Cardiac fibroblast (primary cell): ENCODE results near the gene TMTC3.

Source experiments
- DNase-seq, 2 donors: peaks; one replicate each; pipeline versions ENCODE4 v3.0.0 to v3.0.0-alpha.2; 2010; ENCODE audit warnings: low read depth in 2 of 2
- H3K4me3 ChIP-seq, 2 donors: replicated peaks in 1 of 2; 1 replicate in 1 of 2; 2 replicates in 1 of 2; pipeline ENCODE4 v1.5.1; 2011; ENCODE audit warnings: low read depth in 2 of 2, low read length in 2 of 2, mild to moderate bottlenecking in 2 of 2, moderate library complexity in 1 of 2
- TF ChIP-seq, protein P1 (sequence below): IDR thresholded peaks from one replicate; pipeline ENCODE4 v1.5.1; 2011; ENCODE audit warnings: low read depth, mild to moderate bottlenecking, low read length, inconsistent platforms

TMTC3 gene

DNA sequence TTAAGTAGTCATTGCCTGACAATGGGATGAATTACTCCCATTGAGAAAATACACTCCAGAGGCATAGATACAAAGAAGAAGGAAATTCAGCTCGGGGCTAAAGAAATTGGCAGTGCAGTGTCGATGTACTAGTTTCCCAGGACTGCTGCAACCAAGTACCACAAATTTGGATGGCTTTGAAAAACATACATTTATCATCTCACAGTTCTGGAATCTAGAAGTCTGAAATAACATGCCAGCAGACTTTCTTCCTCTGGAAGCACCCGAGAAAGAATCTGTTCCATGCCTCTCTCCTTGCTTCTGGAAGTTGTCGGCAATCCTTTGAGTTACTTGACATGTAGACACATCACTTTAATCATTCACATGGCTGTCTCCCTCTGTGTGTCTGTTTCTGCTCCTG, 101.9 kb downstream of the TMTC3 start:
- H3K4me3 ChIP-seq = no peak overlapping the region
- TF ChIP-seq, protein P1, sequence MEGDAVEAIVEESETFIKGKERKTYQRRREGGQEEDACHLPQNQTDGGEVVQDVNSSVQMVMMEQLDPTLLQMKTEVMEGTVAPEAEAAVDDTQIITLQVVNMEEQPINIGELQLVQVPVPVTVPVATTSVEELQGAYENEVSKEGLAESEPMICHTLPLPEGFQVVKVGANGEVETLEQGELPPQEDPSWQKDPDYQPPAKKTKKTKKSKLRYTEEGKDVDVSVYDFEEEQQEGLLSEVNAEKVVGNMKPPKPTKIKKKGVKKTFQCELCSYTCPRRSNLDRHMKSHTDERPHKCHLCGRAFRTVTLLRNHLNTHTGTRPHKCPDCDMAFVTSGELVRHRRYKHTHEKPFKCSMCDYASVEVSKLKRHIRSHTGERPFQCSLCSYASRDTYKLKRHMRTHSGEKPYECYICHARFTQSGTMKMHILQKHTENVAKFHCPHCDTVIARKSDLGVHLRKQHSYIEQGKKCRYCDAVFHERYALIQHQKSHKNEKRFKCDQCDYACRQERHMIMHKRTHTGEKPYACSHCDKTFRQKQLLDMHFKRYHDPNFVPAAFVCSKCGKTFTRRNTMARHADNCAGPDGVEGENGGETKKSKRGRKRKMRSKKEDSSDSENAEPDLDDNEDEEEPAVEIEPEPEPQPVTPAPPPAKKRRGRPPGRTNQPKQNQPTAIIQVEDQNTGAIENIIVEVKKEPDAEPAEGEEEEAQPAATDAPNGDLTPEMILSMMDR = no peak
- DNase-seq = peak in 1 of 2 donors; percentile 3

DNA sequence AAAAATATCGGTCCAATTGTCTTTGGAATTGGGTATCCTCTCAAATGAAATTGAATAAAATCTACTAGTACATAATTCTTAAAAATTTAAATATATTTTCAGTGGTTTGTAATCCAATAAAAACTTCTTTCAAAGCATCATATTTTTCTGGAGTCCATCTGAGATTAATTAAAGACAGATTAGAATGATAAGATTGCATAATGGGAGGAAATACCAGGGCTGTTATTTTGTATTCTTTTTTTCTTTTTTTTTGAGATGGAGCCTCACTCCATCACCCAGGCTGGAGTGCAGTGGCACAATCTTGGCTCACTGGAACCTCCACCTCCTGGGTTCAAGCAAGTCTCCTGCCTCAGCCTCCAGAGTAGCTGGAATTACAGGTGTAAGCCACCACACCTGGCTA, 103.8 kb downstream of the TMTC3 start:
- TF ChIP-seq, protein P1 = no peak
- peak in 1 of 2 donors; percentile 33 for DNase-seq
- H3K4me3 ChIP-seq = no peak overlapping the region

DNA sequence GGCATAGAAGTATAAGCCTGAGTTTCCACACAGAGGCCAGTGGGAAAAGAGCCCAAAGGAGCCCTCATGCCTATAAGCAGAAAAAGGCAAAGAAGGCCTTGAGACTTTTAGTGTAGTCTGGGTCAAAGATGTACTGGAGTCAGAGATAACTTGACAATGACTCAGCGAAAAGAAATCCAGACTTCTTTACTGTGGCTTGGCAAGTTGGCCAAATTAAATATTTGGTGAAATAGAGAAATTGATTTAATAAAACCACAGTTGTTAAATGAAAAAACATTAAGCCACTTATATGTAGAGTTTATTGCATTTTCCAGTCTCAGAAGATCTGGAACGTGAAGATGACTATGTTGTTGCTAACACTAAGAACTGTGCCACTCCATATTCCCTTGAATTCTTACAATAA, 105.1 kb downstream of the TMTC3 start:
- no peak overlapping the region for H3K4me3 ChIP-seq
- peak; percentile 81 to 83 for DNase-seq
- TF ChIP-seq, protein P1 = no peak

DNA sequence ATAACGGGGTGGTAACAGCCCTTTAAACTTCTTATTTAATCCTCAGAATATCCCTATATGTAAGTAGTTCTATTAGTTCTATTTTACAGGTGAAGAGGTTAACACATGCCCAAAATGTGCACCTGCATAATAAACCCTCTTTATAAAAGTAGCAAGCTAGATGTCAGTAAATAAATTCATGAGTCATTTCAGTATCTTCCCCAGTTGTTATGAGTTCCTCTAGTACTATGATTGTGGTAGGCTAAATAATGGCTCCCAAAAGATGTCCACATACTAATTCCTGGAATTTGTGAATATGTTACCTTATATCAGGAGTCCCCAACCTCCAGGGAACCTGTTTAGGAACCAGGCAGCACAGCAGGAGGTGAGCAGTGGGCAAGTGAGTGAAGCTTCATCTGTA, 106.5 kb downstream of the TMTC3 start:
- DNase-seq = no peak
- H3K4me3 ChIP-seq = no peak overlapping the region
- TF ChIP-seq, protein P1 = no peak
